ENCODE results near the gene MYH6. TPM values are rescaled to one million over a fixed set of nuclear protein-coding genes. Genes with fewer than 3 reads are reported as not detected.

Gene MYH6
- total RNA-seq, 1 experiment from 2014 or later = 0.07 TPM

- Histone ChIP-seq H3K79me2 (ENCODE audit: insufficient read depth, low read length) (no peaks in the 10 kb centered on the region), H3K79me1 (ENCODE audit: insufficient read depth, low read depth, low read length, poor library complexity, severe bottlenecking) (no peaks in the 10 kb centered on the region), H4K91ac (ENCODE audit: insufficient read length, low read depth, low read length) (no peak within 1 kb of the TSS), H2BK15ac (ENCODE audit: low read depth, low read length) (no peak within 1 kb of the TSS), H4K8ac (replicated peaks; ENCODE audit: insufficient read length, low read depth, low read length) (no peak within 1 kb of the TSS), H4K20me1 (ENCODE audit: control insufficient read depth, insufficient read depth, insufficient read length) (no peaks in the 10 kb centered on the region), H3K9me3 (ENCODE audit: control insufficient read depth, low read depth, low read length) (no peaks in the 10 kb centered on the region), H3T11ph (ENCODE audit: low read length) (no peak within 1 kb of the TSS), H2BK20ac (ENCODE audit: low read depth, low read length, poor library complexity, severe bottlenecking) (no peak within 1 kb of the TSS), H4K5ac (ENCODE audit: insufficient read length, low read depth, low read length) (no peak within 1 kb of the TSS), H3K14ac (ENCODE audit: insufficient read depth, low read length) (0 out of 2 replicates have a peak within 1 kb of the TSS, but pooled peaks have one; percentile 4), H2AK5ac (ENCODE audit: insufficient read length, low read length) (no peak within 1 kb of the TSS), H2BK120ac (ENCODE audit: low read depth, low read length, poor library complexity, severe bottlenecking) (no peak within 1 kb of the TSS), H3K27ac (ENCODE audit: insufficient read length, low read depth, low read length) (no peak within 1 kb of the TSS), H2AFZ (ENCODE audit: low read length) (no peak within 1 kb of the TSS), H3K56ac (ENCODE audit: insufficient read length, low read depth, low read length) (no peak within 1 kb of the TSS), H3K4ac (ENCODE audit: low read depth, low read length) (no peak within 1 kb of the TSS), H3K23ac (ENCODE audit: insufficient read length, low read depth, low read length) (no peak within 1 kb of the TSS), H3K27me3 (ENCODE audit: insufficient read depth, low read length) (no peaks in the 10 kb centered on the region; the same call in 1 of the 2 replicates), H3K23me2 (ENCODE audit: insufficient read length, low read depth, low read length, poor library complexity, severe bottlenecking) (peaks cover 5% of the 10 kb centered on the region), H3K4me1 (ENCODE audit: insufficient read depth, low read length) (0 out of 2 replicates have a peak, but pooled peaks cover 2% of the 10 kb centered on the region), H2BK12ac (ENCODE audit: insufficient read length, low read depth, low read length) (no peak within 1 kb of the TSS), H3K9ac (ENCODE audit: extremely low read depth, insufficient read length, low read length) (no peak within 1 kb of the TSS), H2BK5ac (ENCODE audit: insufficient read length, low read length) (no peak within 1 kb of the TSS), H3K4me2 (ENCODE audit: insufficient read depth, insufficient read length, low read length) (peak within 1 kb of the TSS; percentile 24), H3K18ac (ENCODE audit: insufficient read length, low read depth, low read length) (no peak within 1 kb of the TSS)
- peak; percentile 90 for DNase-seq
- Mint-ChIP-seq H3K4me3 (peak within 1 kb of the TSS; percentile 71 to 77), H3K27ac (peak within 1 kb of the TSS in 2 of 3 experiments; percentile 40 to 59; a peak in 2 of 7 replicates), H3K36me3 (ENCODE audit: insufficient read depth in 1 of 3, low read depth in 3 of 3) (peaks cover 15 to 33% (median 27%) of the 10 kb centered on the region in 3 experiments), H3K4me1 (peaks cover 12 to 14% of the 10 kb centered on the region in 2 experiments), H3K27me3 (ENCODE audit: low read depth) (peaks cover 39% of the 10 kb centered on the region), H3K9me3 (no peaks in the 10 kb centered on the region; a peak in 2 of 5 replicates)
- WGBS (ENCODE audit: extremely low coverage, insufficient read length, low lambda C conversion rate) = no CpG with 5 or more reads among the region's 42 CpGs
- peak; percentile 11; the same call in 2 of the 3 replicates for TF ChIP-seq CTCF (conservative IDR thresholded peaks at IDR 0.05)
Observed at GRCh38 chr14:23352506-23353432, 55.3 kb downstream of the MYH6 start, which contains the start of gene SLC22A17. Gene SLC22A17, minus strand, starts transcription at chr14:23352887.
